ENCODE results near the gene MAPKAP1.

MAPKAP1 gene

GRCh38 chr9:125591245-125591644 lies 115.8 kb downstream of the MAPKAP1 start:
- no peak for DNase-seq (ENCODE audit: low spot score)
- no peak for TF ChIP-seq CTCF (conservative IDR thresholded peaks at IDR 0.05; ENCODE audit: low read depth)
- CTCF ChIA-PET: no interaction called here
- no peak overlapping the region for H3K27ac ChIP-seq
- POLR2A ChIA-PET (ENCODE audit: low non-redundant PET): no interaction called here

GRCh38 chr9:125589287-125589686 lies 117.7 kb downstream of the MAPKAP1 start:
- CTCF ChIA-PET: no interaction called here
- no peak for DNase-seq (ENCODE audit: low spot score)
- H3K27ac ChIP-seq: no peak overlapping the region
- no peak for TF ChIP-seq CTCF (conservative IDR thresholded peaks at IDR 0.05; ENCODE audit: low read depth)
- POLR2A ChIA-PET (ENCODE audit: low non-redundant PET): no interaction called here

- DNase-seq (ENCODE audit: low spot score): no peak
- H3K27ac ChIP-seq: no peak overlapping the region
- ChIA-PET CTCF (no interaction called here), POLR2A (ENCODE audit: low non-redundant PET) (no interaction called here)
- TF ChIP-seq CTCF (conservative IDR thresholded peaks at IDR 0.05; ENCODE audit: low read depth): no peak
Measured at GRCh38 chr9:125587819-125588460, 119.1 kb downstream of the MAPKAP1 start.

GRCh38 chr9:125586172-125586511 lies 120.9 kb downstream of the MAPKAP1 start:
- TF ChIP-seq CTCF (conservative IDR thresholded peaks at IDR 0.05; ENCODE audit: low read depth): no peak
- ChIA-PET CTCF (interaction anchor here (0.6 to 1.2 kb wide), 2 partner anchors 11 to 215 kb away, joined by 3 to 4 read pairs; no protein-coding TSS in a partner anchor), POLR2A (ENCODE audit: low non-redundant PET) (no interaction called here)
- no peak overlapping the region for H3K27ac ChIP-seq
- DNase-seq (ENCODE audit: low spot score): no peak

- no peak for DNase-seq (ENCODE audit: low spot score)
- no peak for TF ChIP-seq CTCF (conservative IDR thresholded peaks at IDR 0.05; ENCODE audit: low read depth)
- ChIA-PET CTCF (interaction anchor here (1.2 kb wide), 1 partner anchor 11 kb away, joined by 3 read pairs; no protein-coding TSS in a partner anchor), POLR2A (ENCODE audit: low non-redundant PET) (no interaction called here)
- H3K27ac ChIP-seq: no peak overlapping the region
Measured at GRCh38 chr9:125585503-125586171, 121.4 kb downstream of the MAPKAP1 start.

GRCh38 chr9:125580701-125581286 lies 126.2 kb downstream of the MAPKAP1 start:
- TF ChIP-seq CTCF (conservative IDR thresholded peaks at IDR 0.05; ENCODE audit: low read depth): no peak
- DNase-seq (ENCODE audit: low spot score): no peak
- POLR2A ChIA-PET (ENCODE audit: low non-redundant PET): no interaction called here
- no peak overlapping the region for H3K27ac ChIP-seq
- CTCF ChIA-PET: interaction anchor here (0.5 kb wide), 1 partner anchor 1787 kb away, joined by 3 read pairs; no protein-coding TSS in a partner anchor

Data from RWPE1 (cell line).